ENCODE data around the gene SH2D4B.

SH2D4B gene
- total RNA-seq = 0.48 to 1.2 reads per million in 2 donors

DNA sequence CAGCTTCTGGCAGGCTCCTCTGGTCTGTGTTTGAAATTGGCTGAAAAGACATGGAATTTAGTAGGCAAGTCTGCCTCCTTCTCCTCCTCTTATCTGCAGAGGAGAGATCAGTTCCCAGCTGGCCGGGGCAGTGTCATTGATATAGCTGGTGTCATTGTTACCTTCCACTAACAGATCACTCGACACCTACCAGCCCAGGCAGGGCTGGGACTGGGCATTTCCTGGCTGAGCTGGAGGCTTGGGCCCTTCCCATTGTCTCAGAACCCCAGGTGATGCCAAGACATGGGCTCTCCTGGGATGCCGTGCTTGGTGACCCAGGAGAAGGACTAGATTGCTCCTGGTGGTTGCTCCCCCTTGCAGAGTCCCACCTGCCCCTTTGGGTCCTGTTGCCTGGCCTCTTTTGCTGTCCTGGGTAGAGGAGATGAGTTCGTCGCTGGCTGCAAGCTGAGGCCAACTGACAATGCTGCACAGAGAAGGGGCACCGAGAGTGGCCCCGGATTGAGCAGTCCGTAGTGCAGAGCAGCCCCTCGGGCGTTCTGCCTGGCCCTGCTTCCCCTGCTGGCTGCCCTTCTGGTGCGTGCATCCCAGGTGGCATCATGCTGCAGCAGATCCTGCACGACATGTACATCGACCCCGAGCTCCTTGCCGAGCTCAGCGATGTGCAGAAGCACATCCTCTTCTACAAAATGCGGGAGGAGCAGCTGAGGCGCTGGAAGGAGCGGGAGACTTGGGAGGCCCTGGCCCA is at the start of gene SH2D4B:
TSS of gene SH2D4B (plus strand) at position 167 of the 745 bp plus-strand sequence. CDS start at position 597, 430 bp downstream.
- DNase-seq = no peak

DNA sequence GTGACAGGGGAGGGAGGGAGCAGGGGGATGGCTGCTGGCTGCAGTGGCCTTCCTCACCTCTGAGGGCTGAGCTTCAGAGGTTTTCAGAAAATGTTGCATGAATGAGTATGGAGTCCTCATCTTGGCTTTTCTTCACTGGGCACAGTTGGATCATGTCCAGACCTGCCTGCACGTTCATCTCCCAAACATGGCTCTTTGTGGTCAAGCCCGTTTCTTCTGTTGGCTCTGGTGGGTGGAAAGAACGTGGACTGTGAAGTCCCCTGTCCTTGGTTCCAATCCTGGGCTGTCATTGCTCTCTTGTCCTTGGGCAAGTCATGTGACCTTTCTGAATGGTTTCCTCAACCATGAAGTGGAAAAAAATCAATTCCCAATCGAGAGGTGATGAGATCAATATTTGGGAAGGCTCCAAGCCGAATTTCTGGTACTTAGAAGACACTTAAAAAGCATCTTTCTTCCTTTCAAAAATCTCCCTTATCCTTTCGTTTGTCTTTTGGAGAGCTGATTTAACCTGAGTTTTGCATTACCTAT is 49.1 kb upstream of the SH2D4B start:
- no peak for DNase-seq

DNA sequence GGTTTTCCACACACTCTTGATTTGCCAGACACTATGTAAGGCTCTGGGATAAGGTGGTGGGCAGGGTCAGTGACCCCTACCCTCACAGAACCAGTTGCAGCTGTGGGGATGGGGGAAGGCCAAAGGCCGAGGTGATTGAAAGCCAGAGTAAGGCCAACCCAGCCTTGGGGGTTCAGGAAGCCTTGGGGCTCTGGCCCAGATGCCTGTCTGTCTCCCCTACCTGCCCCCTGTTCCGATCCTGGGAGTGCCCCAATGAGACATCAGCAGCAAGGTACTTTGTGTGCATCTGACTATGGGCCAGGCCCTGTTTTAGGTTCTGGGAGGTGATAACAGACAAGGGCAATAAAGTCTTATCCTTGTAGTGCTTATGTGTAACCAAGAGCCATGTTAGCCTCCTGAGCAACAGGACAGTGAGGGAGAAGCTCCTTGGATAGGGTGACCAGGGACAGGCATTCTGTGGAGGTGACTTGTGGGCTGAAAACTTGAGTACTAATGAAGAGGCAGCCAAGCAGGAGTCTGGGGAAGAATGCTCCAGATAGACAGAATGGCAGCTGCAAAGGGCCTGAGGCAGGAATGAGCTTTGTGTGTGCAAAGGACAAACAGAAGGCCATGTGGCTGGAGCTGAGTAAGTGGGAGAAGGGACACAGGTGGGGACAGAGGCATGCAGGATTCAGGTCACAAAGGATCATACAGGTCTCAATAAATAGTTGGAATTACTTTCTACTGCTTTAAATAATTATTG is 48.2 kb upstream of the SH2D4B start:
- no peak for DNase-seq

DNA sequence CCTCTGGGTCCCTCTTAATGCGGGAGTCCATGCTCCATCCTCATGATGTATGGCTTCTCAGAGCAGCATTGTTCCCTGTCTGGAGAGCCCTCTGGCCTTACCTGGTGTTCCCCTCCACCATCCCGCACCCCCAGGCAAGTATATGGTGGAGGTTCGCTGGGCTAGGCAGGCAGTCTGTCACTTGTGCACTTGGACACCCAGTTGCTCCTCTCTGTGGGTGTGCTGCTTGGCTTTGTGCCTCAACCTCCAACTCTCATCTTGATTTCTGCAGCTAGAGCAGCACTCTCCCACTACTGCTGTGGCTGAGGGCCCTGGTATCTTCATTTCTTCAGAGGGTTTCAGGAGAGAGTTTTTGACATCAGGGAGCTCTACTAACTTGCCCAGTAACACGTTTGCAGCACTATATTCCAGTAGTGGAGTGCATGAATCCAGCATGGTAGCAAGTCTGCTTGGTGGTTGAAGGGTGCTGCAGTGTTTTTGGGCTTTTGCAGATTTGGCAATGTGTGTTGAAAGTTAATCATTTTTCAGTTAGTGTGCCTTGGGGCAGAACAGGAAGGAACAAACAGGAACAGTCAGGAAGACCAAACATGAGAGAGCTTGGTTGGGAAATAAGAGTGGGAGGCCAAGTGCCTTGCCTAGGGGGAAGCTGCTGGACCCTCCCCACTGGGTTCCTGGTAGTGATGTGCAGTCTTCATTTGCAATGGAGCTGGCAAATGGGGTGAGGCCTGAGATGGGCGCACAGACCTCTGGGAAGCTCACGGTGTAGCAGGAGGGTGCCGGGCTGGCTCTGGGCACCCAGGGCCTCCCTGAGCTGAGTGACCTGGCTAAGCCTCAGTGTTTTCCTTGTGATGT is 46.2 kb upstream of the SH2D4B start:
- no peak for DNase-seq

DNA sequence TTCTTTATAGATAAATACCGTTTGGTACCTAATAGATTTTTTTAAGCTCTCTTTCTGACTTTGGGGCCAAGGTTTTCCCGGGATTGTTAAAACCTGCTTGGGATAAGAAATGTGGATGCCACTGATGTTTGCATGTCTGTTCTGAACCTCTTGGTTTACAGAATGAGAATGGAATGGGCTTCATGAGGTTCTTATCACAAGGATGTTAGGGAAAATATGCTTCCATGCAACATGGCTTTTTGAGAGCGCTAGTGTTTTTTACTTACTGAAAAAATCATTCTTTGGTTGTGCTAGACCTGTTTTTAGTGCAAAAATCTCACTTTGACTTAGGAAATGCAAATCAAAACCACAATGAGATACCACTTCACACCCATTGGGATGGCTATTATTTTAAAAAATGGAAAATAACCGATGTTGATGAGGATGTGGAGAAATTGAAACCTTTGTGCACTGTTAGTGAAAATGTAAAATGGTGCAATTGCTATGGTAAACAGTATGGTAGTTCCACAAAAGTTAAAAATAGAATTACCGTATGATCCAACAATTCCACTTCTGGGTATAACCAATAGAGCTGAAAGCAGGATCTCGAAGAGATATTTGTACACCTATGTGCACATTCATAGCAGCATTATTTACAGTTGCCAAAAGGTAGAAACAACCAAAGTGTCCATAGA is 44.7 kb upstream of the SH2D4B start:
- DNase-seq = no peak

DNA sequence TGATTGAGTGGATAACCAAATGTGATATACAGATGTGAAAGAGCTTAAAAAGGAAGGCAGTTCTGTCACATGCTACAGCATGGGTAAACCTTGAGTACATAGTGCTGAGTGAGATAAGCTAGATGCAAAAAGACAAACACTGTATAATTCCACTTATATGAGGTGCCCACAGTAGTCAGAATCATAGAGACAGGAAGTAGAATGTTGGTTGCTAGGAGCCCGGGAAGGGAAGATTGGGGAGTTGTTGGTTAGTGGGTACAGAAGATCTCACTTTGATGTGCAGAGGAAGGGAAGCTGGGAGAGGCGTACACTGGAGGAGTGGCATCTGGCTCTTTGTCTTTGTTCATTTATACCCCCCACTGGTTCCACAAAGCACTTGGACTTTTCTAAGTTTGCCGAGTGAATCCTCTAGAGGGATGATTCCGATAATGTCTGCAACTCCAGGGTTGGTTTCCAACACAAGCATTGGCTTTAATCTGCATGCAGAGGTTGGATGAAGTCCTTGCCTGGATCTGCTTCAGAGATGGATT is 44.1 kb upstream of the SH2D4B start:
- DNase-seq = no peak

DNA sequence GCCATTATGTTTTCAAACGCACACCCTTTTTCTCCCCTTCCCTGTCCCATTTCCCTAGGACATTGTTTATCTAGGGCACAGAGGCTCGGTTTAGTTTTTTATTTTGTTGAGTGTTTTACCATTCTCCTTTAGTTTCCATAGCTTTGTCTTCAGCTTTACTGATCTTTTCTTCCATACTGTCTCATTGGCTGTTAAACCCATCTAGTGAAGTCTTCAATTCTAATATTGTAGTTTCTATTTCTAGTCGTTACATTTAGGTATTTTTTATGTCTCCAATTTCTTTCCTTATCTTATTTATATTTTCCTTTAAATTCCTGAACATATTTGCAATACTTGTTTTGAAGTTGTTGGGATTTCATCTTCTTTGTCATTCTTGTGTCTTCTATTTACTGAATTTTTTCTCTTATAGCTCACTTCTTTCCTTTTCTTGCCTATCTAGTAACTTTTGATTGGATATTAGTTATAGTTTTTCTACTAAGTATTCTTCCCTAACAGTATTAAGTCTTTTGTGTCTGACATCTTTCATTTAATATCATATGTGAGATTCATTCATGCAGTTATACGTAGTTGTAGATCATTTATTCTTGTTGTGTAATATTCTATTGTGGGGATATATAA is 41.0 kb upstream of the SH2D4B start:
- no peak for DNase-seq

DNA sequence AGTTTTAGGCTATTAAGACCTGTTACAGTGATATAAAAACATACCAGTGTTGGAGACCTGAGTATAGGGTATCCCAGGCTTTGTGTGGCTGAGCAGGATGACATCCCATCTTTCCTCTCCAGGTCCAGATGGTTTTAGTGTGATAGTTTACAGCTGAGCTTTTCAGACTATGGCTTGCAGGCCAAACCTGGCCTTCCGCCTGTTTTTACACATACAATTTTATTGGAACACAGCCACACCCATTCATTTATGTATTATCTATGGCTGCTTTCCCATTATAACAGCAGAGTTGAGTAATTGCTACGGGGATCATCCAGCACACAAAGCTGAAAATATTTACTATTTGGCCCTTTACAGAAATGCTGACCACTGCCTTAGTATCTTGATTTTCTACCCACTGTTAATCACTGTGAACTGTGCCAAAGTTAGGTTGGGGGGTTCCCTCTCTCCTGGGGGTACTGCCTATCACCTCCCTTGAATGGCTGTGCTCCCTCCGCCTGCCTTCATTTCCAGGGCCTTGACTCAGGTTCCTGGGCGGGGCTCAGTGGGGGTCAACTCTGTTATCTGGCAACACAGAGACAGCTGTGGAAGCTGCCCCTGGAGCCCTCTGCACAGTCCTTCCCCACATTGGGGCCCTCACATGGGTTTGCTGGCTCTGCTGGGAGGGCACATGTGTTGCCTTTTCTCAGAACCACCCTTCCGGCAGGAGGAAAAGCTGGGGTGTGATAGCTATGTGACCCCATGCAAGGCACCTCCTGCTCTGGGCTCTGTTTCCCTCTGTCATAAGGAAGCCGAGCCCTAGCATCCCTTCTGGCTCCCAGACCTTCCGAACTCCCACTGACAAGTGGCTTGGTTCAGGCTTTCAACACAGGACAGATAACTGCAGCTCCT is 40.3 kb upstream of the SH2D4B start:
- DNase-seq = no peak

DNA sequence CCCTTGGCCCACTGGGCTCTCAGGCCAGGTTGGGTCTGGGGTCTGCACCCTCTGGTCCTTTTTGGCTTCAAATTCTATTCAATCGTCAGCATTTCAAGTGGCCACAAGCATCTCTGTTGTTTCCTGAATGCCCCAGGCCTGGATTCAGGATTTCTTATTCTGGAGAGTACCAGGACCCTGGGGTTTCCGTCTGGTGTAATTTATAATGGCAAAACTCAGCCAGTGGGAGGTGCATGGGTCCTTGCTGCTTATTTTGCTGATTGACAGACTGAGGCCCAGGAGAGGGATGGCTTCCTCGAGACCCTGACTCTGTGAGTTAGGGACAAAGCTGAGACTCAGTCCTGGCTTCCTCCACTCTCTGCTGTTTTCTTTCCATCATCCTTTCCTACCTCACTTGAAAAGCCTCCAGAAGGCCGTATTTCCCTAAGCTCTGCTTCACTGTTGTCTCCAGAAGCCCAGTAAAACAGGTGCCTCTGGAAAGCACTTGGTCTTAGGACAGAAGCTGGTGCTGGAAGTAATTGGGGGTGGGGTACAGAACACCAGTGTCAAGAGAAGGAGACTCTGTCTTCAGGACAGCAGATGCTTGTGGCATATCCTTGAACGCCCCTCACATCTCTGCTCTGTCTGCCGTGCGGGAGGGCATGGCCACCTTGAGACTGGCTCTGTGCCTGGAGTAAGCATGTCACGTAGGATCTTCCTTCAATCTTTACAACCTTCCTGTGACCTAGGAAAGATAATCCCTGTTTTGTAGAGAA is 39.4 kb upstream of the SH2D4B start:
- no peak for DNase-seq

DNA sequence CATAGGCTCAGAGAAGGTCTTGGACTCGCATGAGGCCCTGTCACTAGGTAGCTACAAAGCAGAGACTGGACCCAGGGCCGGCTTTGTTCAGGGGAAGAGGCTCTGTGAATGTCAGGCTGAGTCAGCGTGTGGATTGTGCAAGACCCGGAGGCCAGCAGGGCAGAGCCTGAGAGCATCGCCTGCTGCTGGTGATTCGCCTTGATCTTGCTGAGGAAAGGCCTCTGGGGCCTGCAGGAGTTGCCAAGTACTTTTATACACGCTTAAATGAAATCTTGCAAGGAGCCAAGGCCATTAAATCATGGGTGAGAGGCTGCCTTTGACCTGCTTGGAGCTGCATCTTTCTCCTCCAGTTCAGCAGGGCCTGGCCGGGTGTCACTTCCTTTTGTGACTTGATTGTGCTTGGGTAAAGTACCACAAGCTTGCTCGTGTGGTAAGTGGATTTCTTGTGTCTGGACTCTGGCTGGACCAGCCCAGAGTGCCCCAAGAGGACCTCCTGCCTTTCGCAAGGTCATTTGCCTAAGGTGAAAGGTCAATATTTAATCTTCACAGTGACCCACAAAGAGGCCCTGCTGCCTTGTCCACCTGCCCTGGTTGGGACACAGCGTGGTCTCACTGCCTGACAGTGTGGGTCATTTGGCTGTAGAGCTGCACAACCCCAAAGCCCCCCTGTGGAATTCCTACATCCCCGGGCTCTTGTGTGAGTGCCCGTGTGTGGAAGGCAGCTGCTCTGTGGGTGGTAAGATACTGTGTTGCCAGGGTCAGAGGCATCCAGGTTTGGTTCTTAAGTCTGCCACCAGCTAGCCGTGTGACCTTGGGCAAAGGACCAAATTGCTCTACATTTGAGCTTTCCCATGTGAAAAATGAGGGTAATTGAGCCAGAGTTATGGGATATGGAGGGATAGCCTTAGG is 38.6 kb upstream of the SH2D4B start:
- peak; percentile 30 for DNase-seq

DNA sequence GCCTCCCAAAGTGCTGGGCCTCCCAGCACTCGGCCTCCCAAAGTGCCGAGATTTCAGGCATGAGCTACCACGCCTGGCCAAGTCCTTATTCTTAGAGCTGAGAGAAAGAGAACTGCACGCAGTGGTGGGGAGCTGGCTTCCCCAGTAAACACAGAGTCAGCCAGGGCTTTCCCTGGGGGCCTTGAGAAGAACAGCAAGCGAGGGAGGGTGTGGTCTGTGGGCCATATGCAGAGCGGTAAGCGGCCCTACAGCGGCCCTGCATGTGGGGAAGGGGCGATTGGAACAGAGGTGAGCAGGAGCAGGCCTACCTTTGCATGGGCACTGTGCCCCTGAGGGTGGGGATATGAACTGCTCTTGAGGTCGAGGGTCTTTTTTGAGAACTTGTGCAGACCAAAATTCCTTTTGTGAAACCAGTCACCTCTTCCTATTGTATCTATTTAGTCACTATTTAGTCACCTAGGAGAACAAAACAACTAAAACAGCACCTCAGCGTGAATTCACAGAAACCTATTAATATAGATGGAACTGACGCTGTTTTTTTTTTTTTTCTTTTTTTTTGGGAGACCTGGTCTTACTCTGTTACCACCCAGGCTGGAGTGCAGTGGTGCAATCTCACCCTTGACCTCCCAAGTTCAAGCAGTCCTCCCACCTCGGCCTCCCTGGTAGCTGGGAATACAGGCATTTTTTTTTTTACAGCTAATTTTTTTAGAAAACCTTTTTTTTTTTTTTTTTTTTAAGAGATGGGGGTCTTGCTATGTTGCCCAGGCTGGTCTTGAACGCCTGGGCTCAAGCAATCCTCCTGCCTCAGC is 36.9 kb upstream of the SH2D4B start:
- no peak for DNase-seq

DNA sequence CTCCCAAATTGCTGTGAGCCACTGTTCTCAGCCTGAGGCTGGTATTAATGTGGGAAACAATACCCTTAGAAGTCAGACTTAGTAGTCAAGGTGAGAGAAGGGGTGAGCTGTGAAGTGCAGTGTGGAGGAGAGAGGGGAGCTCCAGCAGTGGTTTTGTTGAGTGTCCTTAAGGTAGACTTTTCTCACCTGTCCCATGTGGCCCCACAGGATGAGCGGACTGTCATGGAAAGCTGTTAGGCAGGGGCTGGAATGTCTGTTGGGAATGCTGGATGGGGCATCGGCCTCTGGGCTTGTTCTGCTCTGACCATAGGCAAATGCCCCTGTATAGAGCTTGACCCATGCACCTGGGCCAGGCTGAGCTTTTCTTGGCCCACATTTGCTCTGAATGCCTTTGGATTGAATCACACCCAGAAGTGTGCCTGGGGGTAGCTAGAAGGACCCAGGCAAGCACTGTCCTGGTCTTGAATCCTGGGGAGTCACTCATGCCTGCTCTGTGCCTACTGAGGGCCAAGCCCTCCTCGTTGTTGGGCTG is 36.3 kb upstream of the SH2D4B start:
- no peak for DNase-seq

DNA sequence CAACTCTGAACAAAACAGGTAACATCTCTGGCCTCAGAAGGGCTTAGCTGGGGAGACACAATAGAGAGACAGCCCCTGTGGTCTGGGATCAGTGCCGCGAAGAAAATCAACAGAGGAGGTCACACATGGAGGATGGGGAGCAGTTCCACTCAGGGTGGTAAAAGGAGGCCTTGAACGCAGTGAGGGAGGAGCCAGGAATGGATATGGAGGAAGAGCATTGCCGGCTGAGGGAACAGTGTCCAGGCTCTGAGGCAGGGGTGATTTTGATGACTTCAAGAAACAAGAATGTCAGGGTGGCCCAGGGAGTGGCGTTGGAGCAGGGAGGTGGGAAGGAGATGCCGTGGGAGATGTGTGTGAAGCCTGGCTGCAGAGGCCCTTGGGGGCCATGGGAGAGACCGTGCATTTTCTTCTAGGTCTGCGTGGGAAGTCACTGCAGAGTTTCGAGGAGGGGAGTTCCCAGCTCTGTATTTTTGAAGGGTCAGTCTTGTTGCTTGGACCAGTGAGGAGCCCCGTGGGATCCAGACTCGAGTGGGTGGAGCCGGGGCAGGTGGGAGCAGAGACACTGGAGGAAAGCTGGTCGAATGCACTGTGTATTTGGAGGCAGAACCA is 35.7 kb upstream of the SH2D4B start:
- DNase-seq = no peak

DNA sequence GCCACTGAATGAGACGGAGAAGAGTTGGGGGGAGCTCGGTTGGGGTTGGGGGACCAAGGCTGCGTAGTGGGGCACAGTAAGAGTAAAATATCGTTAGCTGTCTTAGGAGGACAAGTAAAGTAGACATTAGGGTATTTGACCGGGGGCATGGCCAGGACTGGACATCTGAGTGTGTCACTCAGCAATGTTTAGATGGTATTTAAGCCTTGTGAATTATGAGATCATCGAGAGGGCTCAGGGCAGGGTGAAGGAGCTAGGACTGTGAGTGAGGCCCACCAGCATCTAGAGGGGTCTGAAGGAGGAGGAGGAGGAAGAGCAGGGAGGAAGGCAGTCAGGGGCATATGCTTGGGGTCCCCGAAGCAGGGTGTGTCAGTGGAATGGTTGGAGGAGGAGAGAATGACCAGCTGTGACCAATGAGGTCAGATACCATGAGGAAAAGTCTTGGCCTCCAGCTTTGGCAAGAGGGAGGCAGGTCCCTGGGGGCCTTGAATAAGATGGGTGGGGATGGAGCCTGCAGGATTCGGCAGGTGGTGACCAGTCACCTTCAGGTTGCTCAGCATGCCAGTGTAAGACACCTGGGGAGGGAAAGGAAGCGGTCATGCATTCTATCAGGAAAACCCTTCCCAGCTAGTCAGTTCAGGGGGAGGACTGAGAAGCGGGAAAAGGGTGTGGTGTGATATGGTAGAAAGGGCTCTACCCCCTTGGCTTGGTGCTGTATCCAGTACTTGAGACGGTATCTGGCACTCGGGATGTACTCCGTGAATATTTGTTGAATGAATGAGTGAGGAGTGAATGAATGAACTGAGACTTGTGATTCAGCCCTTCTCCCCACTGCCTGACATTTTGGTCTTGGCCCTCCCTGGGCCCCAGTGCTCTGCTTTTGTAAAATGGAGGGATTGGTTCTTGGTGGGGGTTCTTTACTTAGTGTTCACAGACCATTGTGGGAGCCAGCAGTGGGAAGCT is 34.8 kb upstream of the SH2D4B start:
- no peak for DNase-seq

DNA sequence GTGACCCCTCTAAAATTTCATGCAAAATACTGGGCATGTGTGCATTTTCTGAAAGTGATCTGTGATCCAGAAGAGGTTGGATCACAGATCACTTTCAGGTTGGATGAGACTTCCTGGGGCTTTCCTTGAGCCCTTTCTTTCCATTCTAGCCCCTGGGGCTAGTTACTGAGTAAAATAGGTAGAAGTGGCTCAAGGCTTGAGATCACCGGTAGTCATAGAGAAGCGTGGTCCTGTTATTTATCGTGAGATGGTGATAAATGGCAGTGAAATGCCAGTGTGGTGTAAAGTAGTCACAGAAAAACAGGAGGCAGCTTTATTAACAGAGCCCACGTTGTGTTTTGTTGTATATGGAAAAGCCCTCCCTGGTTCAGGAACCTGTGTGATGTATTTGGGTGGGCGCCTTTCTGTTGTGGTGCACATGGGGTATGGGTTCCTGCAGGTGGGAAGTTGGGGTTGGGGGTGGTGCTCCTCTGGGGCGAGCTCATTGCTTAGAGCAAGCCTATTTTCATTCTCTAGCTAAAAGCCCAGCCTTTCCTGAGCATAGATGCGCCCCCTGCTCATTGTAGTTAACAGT is 34.0 kb upstream of the SH2D4B start:
- no peak for DNase-seq
